CD4-positive, alpha-beta T cell treated with Interleukin-1 beta for 1 hour (primary cell): ENCODE measurements around the gene RAD51B.

Experiments
- DNase-seq, 2 donors: peaks; one replicate each; pipeline ENCODE4 v3.0.0-alpha.2; 2020 to 2022

Gene RAD51B

DNA sequence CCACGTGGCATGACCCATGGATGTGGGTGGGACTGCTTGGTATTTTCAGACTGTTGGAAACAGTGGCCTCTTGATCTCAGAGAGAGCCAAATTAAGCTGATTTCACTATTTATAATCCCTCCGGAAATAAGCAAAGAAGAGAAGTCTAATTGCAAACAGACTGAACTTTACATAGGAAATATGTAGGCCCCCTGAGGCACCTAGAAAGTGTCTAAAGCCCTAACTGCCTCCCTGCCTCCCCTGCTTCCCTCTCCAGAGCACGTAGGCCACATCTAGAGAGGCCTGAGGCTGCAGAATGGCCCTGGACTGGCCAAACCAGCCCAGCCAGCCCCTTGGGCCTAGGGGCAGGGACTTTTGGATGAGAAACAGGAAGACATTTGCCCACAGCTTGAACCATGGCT is 849.5 kb downstream of the RAD51B start:
- no peak for DNase-seq

DNA sequence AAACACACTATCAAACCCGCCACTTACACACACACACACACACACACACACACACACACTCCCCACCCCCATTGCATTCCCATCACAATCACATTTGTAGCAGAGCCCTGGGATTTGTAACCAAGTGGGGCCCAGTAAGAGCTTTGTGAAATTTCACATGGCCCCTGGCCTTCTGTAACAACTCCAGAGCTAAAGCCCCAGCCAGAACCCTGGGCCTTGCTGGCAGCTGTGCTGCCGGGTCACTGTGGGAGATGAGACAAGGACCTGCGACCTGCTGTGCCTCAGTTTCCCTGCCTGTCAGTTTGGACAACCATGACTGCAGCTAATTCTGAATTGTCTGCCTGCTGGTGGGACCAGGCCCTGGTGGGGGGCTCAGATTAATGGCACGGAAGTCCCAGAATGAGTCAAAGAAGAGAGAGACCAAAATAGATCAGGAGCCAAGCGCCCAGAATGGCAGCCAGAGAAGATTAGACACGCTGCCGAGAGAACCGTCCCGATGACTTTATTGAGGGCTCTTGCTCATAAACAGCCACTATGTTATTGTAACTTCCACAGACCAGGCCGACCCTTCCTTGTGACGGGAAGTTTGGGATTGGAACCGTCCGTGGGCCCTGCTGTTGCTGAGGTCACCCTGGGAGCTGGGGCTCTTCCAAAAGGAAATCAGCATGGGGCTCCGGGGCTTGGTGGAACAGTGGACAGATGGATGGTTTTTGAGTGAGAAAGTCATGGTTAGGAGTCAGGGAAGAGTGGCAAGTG is 850.2 kb downstream of the RAD51B start:
- no peak for DNase-seq

DNA sequence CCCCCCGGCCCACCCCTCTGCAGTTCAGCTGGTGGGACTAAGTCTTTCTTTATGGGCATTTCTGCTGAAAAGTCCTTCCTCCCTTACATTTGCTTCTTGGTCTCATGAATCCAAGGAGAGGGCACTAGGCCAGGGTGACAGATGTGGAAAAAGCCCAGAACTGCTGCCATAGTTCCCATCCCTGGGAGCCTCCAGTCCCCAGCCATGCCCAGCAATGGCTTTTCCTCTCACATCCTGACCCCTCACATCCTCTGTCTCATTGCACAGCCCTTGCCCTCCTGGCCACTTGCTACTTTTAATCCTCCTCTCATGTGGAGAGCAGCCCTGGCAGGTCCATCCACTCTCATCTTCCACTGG is 850.8 kb downstream of the RAD51B start:
- no peak for DNase-seq

DNA sequence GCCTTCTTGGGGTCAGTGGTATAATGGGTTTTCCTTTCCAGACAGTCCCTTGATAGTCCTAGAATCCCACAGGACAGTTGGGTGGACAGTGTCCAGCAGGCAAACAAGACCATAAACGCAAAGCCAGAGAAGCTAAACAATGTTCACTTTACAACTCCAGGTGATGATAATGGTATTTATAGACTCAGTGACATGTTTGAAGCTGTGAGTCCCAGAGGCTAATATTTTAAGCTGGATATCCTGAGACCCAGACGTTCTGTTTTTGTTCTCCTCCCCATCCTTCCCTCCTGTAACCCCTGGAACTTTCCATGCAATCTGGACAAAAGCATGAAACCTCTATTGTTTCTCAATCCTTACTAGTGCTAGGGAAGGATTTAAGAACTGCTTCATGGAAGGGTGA is 852.3 kb downstream of the RAD51B start:
- DNase-seq, result no peak

DNA sequence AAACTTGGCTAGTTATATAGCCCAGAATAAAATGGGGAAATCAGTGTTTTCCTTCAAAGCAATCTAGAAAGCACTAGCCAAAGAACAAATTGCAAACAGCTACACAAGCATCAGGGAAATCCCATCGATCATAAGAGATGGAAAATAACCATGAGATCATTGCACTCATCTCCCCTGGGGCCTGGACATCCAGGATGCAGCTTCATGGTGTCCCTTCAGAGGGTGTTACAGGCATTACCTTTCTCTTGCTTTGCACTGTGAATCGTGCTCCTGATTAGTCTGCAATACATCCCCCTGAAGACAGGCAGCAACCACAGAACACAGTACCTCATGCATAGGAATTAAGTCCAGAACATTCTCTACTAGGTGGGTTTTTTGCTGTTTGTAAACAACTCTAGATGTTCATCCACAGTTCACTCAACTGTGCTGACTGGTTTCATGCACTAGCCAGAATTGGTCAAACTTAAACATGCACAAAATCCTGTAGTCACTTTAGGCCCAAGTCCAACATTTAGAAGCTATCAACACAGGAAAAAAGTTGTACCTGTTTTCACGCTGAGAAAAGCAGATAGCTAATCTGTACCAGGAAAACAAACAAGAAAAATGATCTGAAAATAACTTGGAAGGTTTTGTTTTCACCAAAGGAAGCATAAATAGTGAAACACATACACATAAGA is 853.2 kb downstream of the RAD51B start:
- DNase-seq, result no peak

DNA sequence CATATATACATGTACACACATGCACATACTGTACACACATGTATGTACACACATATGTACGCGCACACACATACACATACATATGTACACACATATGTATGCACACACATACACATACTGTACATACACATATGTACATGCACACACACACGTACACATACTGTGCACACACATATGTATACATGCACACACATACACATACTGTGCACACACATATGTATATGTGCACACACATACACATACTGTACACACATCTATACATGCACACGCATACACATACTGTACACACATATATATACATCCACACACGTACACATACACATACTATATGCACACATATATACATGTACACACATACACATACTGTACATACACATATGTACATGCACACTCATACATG is 853.9 kb downstream of the RAD51B start:
- DNase-seq, result no peak

DNA sequence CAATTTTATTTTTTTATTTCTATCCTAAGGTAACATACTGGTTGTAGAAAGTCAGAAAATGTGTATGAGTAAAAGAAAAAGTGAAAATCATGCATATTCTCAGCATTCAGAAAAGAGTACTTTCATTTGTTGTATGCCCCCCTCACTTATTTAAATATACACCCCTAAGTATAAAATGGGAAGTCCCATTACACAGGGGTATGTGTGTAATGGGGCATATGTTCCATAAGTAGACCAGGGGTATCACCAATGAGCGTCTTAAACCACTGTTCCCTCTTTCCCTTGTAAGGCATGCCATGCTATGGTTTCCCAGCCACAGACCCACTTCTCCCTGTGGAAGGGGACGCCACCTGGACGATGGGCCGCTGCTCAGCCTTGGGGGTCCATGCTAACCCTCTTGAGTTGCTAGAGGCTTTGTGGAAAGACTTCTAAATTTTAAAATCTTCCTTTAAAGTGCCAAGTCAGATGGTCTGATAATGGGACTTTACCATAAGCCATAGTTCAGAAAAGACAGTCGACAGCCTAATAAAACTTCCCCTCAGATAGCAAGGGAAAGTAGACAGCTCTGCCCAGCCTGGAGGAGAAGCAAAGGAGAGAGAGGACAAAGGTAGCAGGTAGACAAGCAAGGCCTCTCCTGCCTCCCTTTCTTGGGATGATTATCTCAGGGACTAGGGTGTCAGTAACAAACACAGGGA is 855.1 kb downstream of the RAD51B start:
- DNase-seq, result no peak

DNA sequence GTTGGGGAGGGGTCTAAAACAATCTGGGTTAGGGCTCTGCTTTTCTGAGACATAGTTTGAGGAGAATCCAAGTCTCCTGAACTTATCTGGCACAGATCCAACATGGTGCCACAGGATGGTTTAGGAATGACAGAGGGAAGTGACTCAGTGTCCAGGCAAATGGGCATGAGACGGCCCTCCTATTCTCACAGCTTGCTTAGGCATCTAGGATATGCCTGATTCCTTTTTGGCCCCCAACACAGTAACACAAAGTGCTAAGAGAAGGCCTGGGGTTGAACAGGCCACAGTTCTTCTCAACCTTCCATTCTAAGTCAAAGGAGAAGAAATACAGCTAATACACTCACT is 855.6 kb downstream of the RAD51B start:
- DNase-seq, result no peak

DNA sequence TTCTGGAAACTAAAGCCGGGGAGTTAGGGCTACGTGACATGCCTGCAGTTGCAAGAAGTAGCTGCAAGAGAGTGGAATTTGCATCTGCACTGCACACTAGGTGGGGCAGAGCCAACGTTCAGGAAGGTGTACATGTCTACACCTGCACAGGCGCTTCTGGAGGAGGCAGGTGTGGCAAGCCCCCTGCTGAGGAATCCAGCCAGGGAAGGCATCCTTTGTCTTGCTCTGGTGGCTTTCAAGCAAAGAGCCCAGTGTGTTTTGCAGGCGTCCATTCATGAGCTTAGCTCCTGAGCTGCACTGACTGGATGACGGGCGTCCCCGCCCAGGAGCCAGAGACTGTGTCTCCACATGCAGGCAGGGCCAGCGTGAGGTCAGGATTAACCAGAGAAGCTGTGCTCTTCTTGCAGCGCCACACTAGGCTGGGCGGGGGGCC is 856.9 kb downstream of the RAD51B start:
- DNase-seq, result no peak

DNA sequence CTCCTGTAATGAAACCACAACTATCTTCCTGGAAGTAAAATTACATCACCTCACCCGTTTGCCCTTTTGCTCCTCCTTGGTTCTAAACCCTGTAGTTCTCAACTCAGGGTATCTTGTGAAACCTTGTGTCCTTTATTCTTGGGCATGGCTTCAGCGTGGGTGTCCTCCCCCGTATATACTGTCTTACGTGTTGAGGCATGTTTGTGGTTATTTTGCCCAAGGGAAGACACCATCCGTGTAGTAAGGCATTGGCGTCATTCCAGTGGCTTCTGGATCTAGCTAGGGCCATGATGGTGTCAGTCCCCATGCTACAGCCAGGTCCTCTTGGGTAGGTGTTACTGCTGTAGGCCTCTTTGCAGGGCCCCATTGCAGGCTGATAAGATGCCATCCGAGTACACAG is 857.9 kb downstream of the RAD51B start:
- no peak for DNase-seq

DNA sequence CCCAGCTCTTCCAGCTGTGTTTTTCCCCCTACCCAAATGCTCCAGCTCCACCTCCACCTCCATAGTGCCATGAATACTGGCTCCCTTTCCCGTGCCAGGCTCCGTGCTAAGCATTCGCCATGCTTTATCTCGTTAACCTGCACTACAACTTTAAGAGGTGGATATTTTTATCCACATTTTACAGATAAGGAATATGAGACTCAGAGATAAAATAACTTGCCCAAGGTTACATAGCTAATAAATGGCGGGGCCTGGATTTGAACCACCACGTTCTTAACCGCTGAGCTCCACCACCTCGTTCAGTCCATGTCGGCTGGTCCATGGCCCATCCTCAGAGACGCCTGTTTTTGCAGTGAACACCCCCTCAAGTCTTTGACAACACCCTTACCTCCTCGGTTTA is 858.3 kb downstream of the RAD51B start:
- DNase-seq, result no peak

DNA sequence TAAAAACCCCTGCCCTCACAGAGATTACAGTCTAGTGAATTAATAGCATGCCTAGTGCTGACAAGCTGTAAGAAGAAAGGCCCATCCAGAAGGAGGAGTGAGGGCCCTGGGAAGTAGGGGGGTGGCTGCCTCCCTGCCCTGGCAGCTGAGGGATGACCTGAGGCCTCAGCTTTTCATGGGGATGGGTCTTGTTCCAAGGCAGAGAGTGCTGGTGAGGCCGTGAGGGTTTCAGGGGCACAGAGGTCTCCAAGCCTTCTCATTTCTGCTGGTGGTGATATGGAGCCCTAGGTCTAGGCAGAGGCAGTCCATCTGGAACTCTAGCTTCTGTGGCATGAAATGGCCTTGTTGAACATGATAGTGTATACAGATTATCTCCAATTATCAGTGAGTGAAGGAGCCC is 858.9 kb downstream of the RAD51B start:
- DNase-seq, result no peak

DNA sequence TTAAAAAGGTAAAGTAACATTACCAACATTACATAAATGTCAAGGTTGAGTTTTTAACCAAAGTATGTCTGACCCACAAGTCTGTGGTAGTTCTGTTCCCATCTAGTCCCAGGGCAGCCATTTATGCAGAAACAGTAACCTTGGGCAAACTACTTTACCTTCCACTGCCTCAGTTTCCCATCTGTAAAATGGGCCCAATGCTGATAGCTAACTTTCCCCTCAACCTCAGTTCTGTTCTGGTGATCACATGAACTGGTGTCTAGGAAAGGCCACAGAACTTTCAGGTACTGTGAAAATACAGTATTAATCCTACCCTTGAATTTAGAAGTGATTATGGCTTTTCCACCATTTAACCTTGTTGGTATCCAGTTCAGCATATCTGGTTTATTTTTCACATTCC is 859.7 kb downstream of the RAD51B start:
- DNase-seq, result no peak

DNA sequence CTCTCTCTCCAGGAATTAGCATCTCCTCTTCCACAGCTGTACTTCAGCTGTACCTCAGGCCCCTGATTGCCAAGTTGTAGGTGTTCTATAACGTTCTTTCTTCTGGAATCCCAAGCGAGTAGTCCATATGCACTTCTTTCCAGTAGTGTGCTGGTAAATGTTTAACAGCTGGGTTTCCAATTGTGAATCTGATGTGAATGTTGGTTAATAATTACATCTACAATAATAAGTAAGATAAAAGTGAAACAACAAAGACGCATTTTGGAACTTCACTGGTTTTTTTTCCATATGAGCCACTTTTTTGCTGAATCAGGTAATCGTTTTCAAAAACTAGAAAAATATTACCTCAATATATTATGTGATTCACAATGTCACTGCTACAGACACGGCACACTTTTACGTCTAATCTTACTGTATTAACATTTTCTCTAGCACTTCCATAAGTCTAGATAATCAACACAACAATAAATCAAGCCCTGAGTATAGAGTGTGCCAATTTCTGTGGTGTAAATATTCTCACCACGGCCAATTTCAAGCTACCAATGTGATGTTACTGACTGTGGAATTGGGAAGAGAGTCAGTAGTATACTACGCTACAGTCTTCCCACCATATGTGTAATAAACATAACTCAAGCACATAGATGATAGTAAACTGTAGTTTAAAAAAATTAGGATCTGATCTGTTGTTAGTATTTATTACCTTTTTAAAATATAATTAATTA is 860.3 kb downstream of the RAD51B start:
- DNase-seq, result no peak

DNA sequence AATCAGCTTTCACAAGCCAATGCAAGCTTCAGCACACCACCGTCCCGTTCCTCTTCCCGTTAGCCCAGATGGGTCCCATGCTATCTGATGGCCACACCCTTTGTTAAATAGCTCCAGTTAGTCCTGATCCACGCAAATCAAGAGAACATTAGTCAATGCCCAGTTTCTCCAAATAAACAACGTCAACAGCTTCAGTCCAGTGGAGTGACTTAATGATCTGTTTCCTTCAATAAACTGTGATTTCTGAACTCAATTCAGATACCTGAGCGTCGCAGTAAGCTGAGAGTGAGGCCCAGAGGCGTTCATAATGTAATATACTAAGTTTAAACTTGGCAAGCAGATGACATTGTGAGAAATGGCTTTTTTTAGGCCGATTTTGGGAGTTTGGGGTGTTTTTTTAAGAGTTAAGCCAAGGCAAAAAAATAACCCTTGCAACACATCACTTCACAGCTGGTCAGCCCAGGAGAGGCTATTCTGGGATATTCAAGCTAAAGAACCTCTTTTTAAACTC is 861.0 kb downstream of the RAD51B start:
- DNase-seq, result no peak

DNA sequence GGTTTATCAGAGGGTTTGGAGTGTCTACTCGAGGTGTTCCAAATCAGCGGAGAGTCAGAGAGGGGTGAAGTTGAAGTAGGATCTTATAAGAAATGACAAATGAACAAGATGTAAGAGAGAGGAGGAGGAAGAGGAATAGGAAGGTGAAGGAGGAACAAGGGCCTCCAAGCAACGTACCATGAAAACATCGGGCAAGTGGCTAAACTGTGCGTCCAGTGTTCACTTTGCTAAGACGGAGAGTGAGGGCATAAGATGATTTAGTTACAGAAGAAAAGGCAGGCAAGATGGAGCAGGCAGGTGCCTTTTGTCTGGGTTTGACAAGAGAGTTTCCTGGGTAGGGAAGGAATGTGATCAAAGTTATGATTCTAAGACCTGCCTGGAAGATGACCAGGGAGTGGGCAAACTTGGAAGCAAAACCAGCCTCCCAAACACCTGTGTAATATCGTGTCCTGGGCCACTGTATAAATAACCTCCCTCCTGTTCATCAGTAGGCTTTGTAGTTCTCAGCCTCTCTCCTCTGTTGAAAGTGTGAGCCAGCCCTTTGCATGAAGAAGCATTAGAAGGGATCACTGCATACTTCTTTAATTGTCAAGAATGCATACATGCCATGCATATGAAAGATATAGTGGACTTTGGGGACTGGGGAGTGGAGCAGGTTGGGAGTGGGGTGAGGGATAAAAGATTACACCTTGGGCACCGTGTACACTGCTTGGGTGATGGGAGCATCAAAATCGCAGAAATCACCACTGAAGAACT is 861.9 kb downstream of the RAD51B start:
- DNase-seq, result no peak

DNA sequence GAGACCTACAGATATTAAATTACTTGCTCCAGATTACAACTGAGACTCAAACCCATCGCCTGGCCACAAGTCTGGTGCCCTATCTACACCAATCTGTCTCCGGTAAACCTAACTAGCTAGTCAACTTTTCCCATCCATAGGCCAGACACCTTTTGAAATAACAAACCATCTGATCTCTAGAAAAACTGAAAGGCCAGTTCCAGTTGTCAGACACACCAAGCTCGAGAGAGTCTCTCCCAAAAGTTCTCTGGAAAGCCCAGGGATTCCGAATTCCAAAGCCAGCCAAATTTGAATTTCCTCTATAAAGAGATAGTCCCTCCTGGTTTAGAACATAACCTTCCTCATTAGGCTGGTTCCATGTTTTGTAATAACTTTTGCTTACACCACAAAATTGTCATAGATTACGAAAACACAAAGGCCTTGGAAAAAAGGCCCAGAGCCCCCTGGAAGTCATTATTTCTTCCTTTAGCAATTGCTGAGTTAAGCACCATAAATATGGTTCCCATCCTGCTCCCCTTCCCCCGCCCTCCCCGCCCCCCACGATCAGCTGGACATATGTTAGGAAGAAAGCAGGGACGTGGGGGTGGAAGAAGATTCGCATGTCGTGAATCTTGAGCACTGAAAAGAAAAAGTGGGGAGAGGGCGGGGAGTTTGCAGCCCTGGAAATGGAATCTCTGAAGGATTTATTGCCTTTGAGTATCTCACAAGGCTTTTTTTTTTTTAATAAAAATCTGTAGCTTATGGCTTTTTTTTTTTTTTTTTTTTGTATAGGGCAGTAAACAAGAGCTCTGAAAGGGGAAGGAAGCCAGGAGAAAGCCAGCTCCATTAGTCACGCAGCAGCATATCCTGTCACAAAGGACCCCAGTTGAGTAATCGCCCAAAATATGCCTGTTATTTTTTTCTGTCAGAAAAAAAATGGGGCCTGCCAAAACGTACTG is 862.9 kb downstream of the RAD51B start:
- peak; percentile 50 to 81 for DNase-seq

DNA sequence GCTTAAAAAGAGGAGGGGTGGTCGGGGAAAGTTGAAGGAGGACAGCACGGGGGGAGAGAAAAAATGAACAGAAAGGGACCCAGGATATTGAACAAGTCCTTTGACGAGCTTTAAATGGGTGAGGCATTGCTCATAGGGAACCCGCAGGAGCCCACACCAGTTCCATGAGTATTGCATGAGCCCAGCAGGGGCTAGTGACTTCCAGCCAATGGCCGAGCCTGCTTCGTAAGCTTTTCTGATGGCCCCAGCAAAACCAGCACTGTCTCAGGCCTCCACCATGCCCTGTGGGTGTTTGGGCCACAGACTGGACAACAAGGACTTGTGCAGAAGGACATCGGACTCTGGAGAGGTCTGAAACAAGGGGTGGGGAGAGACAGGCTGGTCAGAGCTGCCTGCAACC is 863.7 kb downstream of the RAD51B start:
- no peak for DNase-seq

DNA sequence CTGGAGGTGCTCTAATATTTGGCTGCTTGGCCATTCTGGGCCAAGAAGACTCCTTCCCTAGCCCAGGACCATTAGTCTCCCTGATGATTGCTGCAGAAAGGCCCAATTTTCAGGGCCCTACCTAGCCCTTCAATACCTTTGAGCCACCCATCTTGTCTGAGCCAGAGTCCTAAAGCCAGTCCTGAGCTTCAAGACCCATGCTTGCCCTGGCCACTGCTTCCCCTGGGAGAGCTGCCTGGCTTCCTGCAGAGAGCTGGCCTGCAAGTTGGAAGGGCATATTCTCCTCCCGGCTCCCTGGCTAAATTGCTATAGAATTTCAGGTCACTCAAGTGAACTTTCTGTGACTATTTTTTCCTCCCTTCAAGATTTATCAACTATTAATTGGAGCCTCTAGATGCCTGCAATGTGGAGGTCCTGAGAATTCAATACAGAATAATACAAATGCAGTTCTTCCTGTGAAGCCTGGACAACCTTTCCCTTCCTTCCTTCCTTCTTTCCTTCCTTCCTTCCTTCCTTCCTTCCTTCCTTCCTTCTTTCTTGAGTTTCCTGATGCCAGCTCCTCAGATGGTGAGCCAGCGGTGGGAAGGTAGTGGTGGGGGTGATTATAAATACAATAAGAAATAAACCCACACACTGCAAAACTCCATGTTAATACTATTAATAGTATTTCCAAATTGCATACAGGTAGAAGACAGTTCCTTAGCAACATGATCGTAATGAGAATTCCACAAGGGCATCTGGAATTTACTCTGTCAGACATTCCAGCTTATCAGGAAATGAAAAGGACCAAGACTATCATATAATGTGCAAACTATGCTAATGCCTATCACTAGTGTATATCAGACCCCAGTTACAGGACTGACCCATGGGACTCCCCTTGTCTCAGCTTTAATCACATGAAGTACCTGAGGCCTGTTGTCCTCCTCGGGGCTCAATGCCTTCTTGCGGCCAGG is 865.2 kb downstream of the RAD51B start:
- DNase-seq, result no peak
